Measurements from ENCODE around the gene OMG.

OMG gene

DNA sequence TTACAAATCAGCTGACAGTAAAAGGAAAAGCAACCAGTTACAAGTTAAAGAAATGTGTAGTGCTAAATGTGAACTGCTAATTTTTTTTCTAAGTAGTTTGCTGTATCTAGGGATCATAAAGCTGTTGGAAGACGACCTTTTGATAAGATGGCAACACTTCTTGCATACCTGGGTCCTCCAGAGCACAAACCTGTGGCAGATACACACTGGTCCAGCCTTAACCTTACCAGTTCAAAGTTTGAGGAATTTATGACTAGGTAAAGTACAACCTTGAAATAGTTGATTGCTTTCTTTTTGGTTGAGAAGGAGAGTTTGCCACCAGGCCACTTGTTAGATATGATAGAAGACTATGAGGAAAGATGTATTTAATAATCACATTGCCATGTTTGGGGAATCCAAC lies 35.4 kb downstream of the OMG start:
- H3K27me3 Mint-ChIP-seq (ENCODE audit: low read depth): no peaks in the 10 kb centered on the region
- no peak overlapping the region for H3K27ac Mint-ChIP-seq
- no peaks in the 10 kb centered on the region for H3K9me3 Mint-ChIP-seq
- H3K4me1 Mint-ChIP-seq (ENCODE audit: low read depth): no peaks in the 10 kb centered on the region
- H3K36me3 Mint-ChIP-seq (ENCODE audit: low read depth): peaks cover 8% of the 10 kb centered on the region
- H3K4me3 Mint-ChIP-seq: no peak overlapping the region

DNA sequence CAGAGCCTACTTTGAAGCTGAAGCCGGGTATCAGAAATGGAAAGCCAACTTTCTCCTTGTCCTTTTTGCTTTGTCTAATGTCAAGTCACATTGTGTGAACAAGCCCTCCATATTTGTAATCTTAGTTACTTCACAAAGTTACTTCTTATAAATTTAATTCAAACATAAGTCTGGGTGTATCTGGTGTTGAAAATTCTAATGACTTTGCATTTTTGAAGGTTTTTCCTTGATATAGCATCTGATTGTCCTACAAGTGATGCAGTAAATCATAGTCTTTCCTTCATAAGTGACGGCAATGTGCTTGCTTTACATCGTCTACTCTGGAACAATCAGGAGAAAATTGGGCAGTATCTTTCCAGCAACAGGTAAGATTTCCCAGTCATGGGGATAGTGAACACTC lies 36.9 kb downstream of the OMG start:
- no peaks in the 10 kb centered on the region for H3K27me3 Mint-ChIP-seq (ENCODE audit: low read depth)
- H3K36me3 Mint-ChIP-seq (ENCODE audit: low read depth): peaks cover 3% of the 10 kb centered on the region
- H3K4me3 Mint-ChIP-seq: no peak overlapping the region
- no peaks in the 10 kb centered on the region for H3K9me3 Mint-ChIP-seq
- no peaks in the 10 kb centered on the region for H3K4me1 Mint-ChIP-seq (ENCODE audit: low read depth)
- H3K27ac Mint-ChIP-seq: no peak overlapping the region

DNA sequence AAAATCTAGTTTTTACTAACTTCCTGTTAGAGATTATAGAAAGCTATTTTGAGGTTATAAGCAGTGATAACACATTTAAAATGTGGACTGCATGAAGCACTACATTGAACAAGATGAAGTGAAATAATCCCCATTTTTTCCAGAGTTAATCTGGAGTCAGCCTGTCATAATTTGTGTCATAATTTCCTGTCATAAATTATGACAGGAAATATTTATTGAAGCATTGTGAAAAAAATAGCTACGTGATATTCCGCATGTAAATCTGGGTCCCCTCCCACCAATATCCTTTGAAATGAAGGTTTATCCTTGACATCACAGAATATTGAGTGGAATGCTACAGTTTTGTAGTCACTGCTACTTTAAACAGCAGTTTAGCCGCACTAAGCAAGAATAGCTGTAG lies 40.1 kb downstream of the OMG start:
- H3K4me3 Mint-ChIP-seq: no peak overlapping the region
- H3K27me3 Mint-ChIP-seq (ENCODE audit: low read depth): no peaks in the 10 kb centered on the region
- no peaks in the 10 kb centered on the region for H3K4me1 Mint-ChIP-seq (ENCODE audit: low read depth)
- H3K9me3 Mint-ChIP-seq: no peaks in the 10 kb centered on the region
- peaks cover 3% of the 10 kb centered on the region for H3K36me3 Mint-ChIP-seq (ENCODE audit: low read depth)
- H3K27ac Mint-ChIP-seq: no peak overlapping the region

DNA sequence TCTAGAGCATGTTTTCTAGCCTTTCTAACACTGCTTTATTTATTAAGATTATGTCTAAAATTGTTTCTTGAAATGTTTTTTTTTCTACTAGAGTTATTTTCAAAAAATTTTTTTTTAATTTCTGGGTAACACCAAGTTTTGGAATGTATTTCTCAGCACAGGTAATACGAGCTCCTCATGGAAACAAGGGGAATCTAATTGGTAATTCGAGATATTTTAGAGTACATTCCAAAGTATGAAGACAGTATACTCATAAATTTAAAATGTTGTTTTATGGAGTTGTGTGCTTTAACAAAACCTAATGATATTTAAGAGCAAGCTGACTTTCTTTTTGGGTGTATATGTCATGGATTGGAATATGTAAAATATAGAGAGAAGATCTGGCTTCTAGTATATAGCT lies 42.4 kb downstream of the OMG start:
- H3K9me3 Mint-ChIP-seq: no peaks in the 10 kb centered on the region
- no peak overlapping the region for H3K4me3 Mint-ChIP-seq
- H3K27me3 Mint-ChIP-seq (ENCODE audit: low read depth): no peaks in the 10 kb centered on the region
- H3K27ac Mint-ChIP-seq: no peak overlapping the region
- H3K4me1 Mint-ChIP-seq (ENCODE audit: low read depth): peaks cover 2% of the 10 kb centered on the region
- H3K36me3 Mint-ChIP-seq (ENCODE audit: low read depth): no peaks in the 10 kb centered on the region

DNA sequence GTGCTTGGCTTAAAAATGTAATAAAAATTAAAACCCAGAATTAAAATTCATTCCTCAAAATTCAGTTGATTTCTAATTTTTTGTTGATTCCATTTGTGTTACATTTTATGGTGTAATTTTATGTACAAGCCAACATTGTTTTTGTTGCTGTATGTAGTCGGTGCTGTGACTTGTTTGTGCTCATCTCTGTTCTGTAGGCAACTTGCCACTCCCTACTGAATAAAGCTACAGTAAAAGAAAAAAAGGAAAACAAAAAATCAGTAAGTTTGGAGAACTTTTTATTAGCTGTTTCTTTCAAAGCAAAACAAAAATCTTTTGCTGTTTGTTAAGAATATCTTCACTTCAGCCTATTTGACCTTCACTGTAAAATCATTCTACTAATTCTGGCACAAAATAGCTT lies 44.3 kb downstream of the OMG start:
- Mint-ChIP-seq H3K4me3 (no peak overlapping the region), H3K27ac (no peak overlapping the region), H3K4me1 (ENCODE audit: low read depth) (peaks cover 2% of the 10 kb centered on the region), H3K9me3 (no peaks in the 10 kb centered on the region), H3K36me3 (ENCODE audit: low read depth) (no peaks in the 10 kb centered on the region), H3K27me3 (ENCODE audit: low read depth) (no peaks in the 10 kb centered on the region)

DNA sequence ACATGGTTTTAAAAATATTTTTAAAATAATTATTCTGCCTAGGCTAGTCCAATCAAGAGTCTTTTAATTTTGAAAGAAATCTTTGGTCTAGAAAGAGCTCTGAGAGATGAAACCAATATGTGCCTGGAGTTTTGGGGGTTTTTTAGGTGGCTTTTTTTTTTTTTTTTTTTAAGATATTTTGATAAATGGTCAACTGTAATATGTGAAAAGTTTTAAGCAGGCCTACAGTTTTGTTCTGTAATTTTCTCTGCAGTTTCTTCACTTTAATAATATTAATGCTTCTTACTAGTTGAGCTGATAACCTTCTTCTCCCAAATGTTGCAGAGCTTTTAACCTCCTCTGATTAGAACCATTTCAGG lies 45.1 kb downstream of the OMG start:
- H3K27me3 Mint-ChIP-seq (ENCODE audit: low read depth): no peaks in the 10 kb centered on the region
- no peak overlapping the region for H3K4me3 Mint-ChIP-seq
- H3K4me1 Mint-ChIP-seq (ENCODE audit: low read depth): peaks cover 2% of the 10 kb centered on the region
- no peaks in the 10 kb centered on the region for H3K9me3 Mint-ChIP-seq
- H3K36me3 Mint-ChIP-seq (ENCODE audit: low read depth): no peaks in the 10 kb centered on the region
- no peak overlapping the region for H3K27ac Mint-ChIP-seq

DNA sequence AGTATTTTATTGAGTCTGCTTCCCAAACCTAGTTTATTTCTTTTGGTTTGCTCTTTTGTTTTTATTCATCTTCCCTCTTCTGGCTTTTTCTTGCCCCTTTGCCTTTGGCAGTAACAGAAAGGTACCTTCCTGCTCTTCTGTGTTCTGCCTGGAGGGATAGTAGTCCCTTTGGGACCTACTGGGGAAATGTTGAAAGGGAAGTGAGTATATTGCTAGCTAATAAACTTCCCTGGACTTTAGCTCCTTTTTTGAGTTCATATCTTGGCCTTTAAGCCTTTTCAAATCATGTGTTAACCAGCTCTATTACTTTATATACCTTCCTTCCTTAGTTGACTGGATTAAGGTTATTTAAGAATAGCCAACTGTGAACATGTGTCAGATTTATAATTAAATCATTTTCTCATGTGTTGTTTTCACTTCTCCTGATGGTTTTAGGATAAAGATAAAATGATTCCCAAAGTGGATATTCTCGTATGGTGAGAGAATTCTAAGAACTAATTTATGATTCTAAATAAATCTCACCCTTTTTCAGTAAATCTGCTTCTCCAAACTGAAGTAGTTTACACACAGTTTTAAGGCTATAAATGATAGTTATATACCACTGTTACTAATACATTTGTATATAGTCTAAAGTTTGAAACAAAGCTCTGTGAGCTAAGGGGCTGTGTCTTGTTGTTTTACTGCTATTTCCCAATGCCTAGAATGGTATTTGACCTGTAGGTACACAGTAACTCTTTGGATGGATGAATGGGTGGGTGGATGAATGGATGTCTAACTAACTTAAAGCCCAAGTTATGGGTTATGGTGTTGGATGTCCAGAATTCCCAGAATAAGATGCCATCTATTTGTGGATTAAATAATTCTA lies 45.7 kb downstream of the OMG start:
- Mint-ChIP-seq H3K36me3 (ENCODE audit: low read depth) (no peaks in the 10 kb centered on the region), H3K9me3 (no peaks in the 10 kb centered on the region), H3K4me3 (no peak overlapping the region), H3K4me1 (ENCODE audit: low read depth) (peaks cover 2% of the 10 kb centered on the region), H3K27ac (no peak overlapping the region), H3K27me3 (ENCODE audit: low read depth) (no peaks in the 10 kb centered on the region)

DNA sequence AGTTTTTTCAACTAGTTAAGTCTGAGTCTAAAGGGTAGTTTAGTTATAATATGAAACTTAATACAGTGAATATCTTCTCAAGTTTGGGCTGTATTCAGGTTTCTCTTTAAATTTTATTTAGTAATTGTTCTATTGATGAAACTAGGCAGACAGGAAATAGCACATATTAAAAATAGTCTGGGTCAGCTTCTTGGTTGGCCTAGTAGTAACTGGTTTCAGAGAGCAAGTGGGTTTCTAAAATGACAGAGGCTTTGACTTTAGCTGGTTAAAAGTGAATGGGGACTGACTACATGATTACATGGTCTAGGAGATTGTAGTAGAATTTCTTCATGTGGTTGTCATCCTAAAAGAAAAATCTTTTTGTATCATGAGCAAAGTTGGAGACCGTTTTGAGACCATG lies 46.8 kb downstream of the OMG start:
- Mint-ChIP-seq H3K27me3 (ENCODE audit: low read depth) (no peaks in the 10 kb centered on the region), H3K4me3 (no peak overlapping the region), H3K4me1 (ENCODE audit: low read depth) (peaks cover 2% of the 10 kb centered on the region), H3K36me3 (ENCODE audit: low read depth) (no peaks in the 10 kb centered on the region), H3K27ac (no peak overlapping the region), H3K9me3 (no peaks in the 10 kb centered on the region)

DNA sequence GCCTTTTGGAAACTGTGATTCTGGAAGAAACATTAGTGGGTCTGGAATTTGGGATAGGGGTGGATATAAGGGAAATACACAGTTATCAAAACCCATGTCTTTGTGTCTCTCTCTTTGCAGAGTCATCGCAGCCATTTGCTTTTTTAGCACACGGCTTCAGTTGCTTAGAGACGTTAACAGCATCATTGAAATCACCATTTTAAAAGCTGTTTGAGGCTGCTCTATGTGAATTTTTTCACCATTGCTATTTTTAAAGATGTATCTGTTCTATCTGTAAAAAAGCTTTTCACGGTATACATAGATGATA lies 47.3 kb downstream of the OMG start:
- H3K4me1 Mint-ChIP-seq (ENCODE audit: low read depth): peaks cover 2% of the 10 kb centered on the region
- H3K9me3 Mint-ChIP-seq: no peaks in the 10 kb centered on the region
- H3K4me3 Mint-ChIP-seq: no peak overlapping the region
- no peaks in the 10 kb centered on the region for H3K36me3 Mint-ChIP-seq (ENCODE audit: low read depth)
- H3K27ac Mint-ChIP-seq: no peak overlapping the region
- no peaks in the 10 kb centered on the region for H3K27me3 Mint-ChIP-seq (ENCODE audit: low read depth)

DNA sequence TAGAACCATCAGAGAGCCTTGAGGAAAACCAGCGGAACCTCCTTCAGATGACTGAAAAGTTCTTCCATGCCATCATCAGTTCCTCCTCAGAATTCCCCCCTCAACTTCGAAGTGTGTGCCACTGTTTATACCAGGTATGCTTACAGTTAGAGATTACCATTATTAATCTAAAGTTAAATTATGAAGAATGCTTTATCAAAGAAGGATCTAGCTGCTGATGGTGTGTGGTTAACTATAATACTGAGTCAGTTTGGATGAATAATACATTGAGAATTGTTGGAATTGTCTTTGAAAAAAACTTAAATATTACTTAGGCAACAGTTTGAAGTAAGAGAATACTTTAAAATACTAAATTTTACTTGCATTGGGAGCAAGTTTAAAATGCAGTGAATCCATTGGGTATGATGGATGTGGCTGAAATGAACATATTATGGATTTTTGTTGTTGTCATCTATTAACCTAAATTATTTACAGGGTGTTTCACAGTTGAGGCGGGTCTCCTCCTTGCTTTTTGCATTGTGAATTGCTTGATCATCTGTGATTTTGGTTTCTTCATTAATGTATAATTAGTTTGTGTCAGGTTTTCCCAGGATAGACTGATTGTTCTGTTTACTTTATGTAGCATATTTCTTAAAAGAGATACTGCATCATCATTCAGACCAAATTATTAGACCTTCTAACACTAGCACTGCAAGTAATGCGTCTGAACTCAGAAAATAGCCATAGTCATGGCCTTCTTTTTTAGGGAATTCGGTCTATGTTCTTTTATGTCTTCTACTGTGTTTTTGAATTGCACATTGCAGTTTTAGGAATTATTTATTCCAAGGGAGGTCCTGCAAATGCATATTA lies 47.8 kb downstream of the OMG start:
- no peak overlapping the region for H3K27ac Mint-ChIP-seq
- H3K36me3 Mint-ChIP-seq (ENCODE audit: low read depth): no peaks in the 10 kb centered on the region
- H3K27me3 Mint-ChIP-seq (ENCODE audit: low read depth): no peaks in the 10 kb centered on the region
- no peaks in the 10 kb centered on the region for H3K9me3 Mint-ChIP-seq
- peaks cover 2% of the 10 kb centered on the region for H3K4me1 Mint-ChIP-seq (ENCODE audit: low read depth)
- no peak overlapping the region for H3K4me3 Mint-ChIP-seq
